DOHH2 (cell line): ENCODE measurements around the gene AGO4.

Experiments used
- CTCF ChIP-seq: fragments of 200-600 bp; sonication (generic); IDR thresholded peaks from one replicate; pipeline ENCODE4 v1.5.1; 2014; ENCODE audit warnings: antibody characterized with exemption, mild to moderate bottlenecking, low read depth, low read length; ENCODE audit not compliant: poor library complexity, severe bottlenecking
- EZH2phosphoT487 ChIP-seq: fragments of 200-600 bp; sonication (generic); IDR thresholded peaks from 2 replicates; pipeline ENCODE4 v1.6.1; 2017; ENCODE audit warnings: borderline replicate concordance, mild to moderate bottlenecking, antibody characterized with exemption, low read length, moderate library complexity, mixed read lengths

GRCh38 chr1:35834218-35834617 lies 26.4 kb downstream of the AGO4 start:
- TF ChIP-seq CTCF (no peak), EZH2phosphoT487 (no peak)
